HG02943 (cell line): ENCODE data around the gene COQ8B.
"Not testable (repeated sequence)": the region's sequence is repeated elsewhere in the genome, so short reads cannot be mapped to it uniquely, and the experiment has no call there.

Experiments used
- ATAC-seq: cut with Tn5 transposase; IDR thresholded peaks from one replicate; pipeline ENCODE4 v1.9.1; 2021; ENCODE audit warnings: mild to moderate bottlenecking, low read depth, moderate library complexity; ENCODE audit not compliant: unreplicated experiment

COQ8B gene

DNA sequence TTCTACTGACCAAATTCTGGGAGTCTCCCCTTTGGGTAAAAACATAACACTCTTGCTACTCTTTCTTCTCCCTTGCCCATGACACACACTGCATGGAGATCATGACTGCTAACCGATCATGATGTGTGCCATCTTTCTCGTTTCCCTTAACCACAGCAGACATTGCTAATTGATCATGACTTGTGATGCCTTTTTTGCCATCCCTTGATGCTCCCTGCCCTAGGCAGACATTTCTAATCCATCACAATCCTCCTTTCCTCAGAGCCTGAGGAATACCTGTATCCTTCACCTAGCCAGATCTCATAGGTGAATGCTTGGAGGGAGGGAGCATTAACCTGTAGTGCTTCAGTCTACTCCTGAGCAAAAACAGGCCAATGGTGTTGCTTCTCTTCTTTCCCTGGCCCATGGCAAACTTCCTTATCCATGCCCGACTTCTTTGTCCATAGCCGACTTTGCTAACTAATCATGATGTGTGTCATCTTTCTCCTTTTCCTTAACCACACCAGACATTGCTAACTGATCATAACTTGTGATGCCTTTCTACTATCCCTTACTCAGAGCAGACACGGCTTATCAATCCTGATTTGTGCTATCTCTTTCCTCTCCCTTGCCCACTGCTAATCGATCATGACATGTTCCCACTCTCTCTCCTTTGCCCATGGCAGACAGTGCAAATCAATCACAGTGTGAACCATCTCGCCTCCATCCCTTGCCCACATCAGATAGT is 44.0 kb downstream of the COQ8B start:
- ATAC-seq = no peak

DNA sequence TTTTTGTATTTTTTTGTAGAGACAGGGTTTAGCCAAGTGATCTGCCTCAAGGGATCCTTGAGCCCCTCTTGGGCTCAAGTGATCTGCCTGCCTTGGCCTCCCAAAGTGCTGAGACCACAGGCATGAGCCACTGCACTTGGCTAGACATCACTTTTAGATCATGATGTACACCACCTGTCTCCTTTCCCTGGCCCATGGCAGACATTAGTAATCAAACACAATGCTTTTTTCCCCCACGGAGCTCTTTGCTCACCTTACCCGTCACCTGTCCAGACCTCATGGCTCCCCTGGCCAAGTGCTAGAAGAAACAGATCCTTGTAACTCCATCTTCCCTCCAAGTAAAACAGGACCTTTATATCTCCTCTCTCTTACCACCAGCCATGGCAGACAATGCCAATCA is 44.6 kb downstream of the COQ8B start:
- ATAC-seq = no peak

DNA sequence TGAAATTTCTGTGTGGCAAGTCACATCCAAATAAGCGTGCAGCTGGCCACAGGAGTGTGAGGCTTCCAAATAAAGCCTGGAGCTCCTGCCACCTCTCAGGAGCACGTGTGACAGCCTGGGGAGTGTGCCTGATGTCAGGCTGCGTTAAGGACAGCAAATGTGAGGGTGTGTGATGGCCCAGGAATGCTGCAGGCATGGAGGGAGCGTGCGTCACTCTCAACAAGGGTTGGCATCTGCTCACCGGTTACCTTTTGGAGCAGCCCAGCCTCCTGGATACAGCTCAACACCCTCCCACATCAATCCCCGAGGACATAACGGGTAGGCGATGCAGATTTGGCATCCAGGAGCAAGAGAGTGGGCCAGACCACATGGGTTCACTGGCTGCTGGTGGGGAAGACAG is 45.3 kb downstream of the COQ8B start:
- no peak for ATAC-seq

DNA sequence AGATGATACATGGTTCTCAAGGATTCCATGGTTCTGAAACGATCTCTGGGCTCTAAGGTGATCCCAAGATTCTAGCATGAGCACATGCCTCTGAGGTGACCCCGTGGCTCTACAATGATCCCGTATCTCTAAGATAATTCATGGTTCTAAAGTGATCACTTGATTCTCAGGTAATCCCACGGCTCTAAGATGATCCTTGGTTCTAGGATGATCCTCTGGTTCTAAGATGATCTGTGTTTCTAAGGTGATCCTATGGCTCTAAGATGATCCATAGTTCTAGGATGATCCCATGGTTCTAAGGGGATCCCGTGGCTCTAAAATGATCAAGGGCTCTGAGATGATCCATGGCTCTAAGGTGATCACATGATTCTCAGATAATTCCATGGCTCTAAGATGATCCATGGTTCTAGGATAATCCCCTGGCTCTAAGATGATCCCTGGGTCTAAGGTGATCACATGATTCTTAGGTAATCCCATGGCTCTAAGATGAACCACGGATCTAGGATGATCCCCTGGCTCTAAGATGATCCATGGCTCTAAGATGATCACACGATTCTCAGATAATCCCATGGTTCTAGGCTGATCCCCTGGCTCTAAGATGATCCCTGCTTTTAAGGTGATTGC is 47.6 kb downstream of the COQ8B start:
- no peak for ATAC-seq

DNA sequence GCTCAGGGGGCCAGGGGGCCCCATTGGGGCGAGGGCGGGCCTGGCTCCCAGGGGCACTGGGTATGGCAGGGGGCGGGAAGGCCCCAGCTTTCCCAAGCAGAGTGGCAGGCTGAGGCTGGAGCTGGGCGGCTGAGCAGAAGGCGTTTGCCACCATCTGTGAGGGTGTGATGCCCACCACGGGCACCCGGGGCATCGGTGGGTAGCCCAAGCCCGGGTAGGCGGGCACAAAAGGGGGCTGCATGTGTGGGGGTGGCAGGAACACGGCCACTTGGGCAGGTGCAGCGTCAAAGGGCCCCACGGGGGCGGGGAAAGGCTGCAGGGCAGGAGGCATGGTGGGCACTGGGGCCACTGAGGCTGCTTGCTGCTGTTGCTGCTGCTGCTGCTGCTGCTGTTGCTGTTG is 49.1 kb downstream of the COQ8B start:
- ATAC-seq = no peak

DNA sequence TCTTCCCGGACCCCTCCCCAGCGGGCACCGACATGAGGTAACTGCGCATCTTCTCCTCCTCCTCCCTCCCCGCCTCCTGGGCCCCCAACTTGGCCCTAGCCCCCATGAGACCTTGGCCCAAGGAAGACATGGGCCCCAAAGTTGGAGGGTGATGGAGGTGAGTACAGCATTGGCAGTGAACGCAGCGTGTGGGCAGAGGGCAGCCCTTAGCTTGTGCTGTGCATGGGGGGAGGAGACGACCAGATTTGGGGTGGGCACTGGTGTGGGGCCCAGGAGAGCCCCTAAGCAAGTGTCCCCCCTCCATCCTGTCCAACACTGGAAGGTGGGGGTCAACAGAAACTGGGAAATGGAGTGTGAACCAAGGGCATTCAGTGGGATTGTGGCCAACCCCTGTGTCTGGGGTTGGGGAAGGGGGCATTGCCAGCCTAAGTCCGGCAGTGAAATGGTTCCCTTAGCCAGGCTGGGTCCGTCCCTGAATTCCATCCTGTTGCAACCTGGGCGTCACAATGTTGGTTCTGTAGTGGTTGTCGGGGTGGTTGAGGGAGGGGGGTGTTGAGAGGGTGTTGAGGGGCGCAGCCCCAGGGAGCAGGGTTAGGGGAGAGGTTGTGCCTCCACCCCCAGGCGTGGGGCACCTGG is 49.8 kb downstream of the COQ8B start:
- ATAC-seq = no peak

DNA sequence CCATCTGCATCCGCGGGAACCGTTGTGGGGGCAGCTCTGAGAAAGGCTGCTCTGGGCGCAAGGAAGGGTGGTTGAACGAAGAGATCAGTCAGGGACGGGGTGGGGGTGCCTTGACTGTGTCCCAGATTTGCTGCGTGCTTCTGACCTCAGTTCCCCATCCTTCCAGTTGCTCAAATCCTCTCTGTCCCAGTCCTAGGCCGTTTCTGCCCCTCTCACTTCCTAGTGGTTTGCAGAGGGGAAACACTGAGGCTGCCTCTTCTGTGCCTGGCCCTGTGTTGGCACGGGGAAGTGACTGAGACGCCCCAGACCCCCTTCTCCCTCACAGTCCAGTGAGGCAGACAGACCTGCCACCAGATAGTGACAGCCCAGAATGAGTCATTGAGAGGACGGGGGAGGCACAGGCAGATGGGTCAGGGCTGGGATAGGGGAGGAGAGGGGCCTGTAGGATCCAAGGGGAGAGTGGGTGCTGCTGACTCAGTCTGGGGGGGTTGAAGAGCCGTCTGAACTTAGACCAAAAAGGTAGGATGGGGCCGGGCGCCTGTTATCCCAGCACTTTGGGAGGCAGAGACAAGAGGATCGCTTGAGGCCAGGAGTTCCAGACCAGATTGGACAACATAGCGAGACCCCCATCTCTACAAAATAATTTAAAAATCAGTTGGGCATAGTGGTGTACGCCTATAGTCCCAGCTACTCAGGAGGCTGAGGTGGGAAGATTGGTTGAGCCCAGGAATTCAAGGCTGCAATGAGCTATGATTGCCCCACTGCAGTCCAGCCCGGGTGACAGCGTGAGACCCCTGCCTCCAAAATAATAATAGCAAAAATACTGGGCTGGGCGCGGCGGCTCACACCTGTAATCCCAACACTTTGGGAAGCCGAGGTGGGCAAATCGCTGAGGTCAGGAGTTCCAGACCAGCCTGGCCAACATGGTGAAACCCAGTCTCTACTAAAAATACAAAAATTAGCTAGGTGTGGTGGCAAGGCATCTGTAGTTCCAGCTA is 52.7 kb downstream of the COQ8B start:
- no peak for ATAC-seq

DNA sequence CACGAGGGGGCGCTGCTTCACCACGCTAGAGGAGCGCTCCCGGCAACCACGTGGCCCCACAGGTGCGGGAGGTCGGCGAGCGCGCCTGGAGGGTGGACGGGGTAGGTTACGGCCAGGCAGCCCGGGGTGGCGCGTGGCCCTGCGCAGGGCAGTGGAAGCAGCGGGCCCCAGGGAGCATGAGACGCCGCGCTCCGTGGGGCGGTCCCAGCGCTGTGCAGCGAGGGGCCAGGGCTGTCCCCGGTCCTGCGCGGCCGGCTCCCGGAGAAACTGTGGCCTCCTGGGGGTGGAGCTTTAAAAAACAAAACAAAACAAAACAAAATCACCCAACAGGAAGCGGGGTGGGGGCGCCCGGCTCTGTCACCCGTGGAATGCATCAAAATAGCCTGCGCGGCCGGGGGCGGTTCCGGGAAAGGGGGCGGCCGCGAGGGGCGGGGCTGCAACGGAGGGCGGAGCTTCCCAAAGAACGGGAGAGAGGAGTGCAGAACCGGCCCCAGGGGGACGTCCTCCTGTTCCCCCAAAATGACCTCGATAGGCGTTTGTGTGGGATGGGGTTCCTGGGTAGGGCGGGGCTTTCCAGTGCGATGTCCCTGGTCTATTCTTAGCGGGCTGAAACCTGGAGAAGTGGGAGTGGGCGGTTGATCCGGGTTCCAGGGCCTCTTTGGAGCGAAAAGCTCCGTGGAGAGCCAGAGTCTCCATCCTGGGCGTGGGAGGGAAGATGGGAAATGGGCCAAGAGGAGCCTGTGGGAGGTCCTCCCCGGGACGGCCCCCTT is 53.6 kb downstream of the COQ8B start:
- ATAC-seq = peak; percentile 77

DNA sequence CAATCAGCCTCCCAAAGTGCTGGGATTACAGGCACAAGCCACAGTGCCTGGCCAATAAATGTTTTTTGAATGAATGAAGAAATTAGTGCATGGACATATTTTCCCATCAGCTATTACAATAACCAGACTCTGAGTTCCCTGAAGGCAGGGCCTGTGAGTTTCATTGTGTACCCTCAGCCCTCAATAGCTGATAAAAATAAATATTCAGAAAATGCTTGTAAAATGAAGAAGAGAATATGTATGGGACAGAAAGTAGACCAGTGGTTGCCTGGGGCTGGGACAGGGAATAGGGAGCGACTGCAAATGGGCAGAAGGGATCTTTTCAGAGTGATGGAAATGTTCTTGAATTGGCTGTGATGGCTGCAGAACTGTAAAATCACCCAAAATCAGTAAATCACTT is 55.1 kb downstream of the COQ8B start:
- ATAC-seq = no peak

DNA sequence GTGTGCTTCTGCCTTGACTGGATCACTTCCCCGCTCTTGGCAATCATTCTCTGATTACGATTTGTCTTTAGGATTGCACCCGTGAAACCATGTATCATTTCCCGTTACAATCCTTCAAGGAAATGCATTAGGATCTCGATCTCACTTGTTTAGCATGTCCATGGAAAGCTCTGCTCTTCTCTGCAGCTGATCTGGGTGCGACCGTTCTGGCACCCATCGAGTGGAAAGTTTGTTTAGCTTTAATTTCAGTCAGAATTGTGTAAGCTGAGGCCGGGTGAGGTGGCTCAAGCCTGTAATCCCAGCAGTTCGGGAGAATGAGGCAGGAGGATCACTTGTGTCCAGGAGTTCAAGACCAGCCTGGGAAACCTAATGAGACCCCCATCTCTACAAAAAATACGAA is 57.1 kb downstream of the COQ8B start:
- no peak for ATAC-seq

DNA sequence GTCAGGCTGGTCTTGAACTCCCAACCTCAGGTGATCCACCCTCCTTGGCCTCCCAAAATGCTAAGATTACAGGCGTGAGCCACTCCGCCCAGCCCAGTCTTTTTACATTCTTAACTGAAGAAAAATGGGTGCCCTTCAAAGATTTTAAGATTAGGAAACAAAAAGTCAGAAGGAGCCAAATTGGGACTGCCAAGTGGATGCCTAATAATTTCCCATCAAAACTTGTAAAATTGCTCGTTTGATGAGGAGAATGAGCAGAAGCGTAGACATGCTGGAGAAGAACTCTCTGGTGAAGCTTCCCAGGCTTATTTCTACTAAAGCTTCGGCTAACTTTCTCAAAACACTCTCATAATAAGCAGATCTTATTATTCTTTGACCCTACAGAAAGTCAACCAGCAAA is 57.6 kb downstream of the COQ8B start:
- ATAC-seq = no peak

DNA sequence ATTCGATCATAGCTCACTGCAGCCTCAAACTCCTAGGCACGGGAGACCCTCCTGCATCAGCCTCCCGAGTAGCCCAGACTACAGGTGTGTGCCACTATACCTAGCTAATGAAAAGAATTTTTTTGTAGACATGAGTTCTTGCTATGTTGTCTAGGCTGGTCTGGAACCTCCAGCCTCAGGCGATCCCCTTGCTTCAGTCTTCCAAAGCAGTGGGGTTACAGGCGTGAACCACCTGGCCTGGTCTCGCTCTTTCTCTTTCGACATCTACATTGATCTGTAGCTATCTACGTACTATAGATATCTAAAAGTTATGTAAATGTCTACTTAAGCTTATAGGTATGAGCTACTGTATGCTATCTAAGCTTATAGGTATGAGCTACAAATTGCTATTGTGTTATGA is 58.7 kb downstream of the COQ8B start:
- no peak for ATAC-seq

DNA sequence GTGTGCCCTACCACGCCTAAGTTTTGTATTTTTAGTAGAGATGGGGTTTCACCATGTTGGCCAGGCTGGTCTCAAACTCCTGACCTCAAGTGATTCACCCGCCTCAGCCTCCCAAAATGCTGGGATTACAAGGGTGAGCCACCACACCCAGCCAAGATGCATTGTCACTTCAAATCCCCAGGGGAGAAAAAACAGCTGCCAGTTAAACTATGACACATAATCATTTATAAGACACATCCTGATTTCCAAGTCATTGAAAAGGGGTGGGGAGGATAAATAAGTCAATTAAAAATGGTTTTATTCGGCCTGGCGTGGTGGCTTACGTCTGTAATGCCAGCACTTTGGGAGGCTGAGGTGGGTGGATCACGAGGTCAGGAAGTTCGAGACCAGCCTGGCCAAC is 61.0 kb downstream of the COQ8B start:
- not testable (repeated sequence) for ATAC-seq

DNA sequence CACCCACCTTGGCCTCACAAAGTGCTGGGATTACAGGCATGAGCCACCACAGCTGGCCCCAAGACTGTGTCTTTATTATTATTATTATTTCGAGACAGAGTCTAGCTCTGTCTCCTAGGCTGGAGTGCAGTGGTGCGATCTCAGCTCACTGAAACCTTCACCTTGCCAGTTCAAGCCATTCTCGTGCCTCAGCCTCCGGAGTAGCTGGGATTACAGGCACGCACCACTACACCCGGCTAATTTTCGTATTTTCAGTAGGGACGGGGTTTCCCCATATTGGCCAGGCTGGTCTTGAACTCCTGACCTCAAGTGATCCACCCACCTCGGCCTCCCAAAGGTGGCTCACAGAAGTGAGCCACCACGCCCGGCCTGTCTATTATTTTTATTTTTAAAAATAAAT is 64.4 kb downstream of the COQ8B start:
- not testable (repeated sequence) for ATAC-seq

DNA sequence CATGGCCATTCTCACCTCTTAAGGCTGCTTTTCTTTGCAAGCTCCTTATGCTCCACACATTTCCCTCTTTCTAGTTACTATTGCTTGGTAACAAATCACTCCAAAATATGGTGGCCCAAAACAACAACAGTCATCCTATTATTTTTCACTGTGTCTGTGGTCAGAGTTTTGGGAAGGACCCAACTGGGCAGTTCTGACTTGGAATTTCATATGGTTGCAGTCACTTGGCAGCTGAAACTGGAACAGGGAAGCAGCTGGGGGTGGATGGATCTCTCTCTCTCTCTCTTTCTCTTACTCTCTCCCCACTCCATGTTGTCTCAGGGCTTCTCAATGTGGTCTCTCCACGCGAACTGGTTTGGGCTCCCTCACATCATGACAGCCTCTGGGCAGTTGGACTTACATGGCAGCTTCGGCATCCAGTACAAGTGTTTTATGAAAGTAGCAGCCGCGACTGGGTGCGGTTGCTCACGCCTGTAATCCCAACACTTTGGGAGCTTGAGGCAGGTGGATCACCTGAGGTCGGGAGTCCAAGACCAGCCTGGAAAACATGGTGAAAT is 65.9 kb downstream of the COQ8B start:
- no peak for ATAC-seq

DNA sequence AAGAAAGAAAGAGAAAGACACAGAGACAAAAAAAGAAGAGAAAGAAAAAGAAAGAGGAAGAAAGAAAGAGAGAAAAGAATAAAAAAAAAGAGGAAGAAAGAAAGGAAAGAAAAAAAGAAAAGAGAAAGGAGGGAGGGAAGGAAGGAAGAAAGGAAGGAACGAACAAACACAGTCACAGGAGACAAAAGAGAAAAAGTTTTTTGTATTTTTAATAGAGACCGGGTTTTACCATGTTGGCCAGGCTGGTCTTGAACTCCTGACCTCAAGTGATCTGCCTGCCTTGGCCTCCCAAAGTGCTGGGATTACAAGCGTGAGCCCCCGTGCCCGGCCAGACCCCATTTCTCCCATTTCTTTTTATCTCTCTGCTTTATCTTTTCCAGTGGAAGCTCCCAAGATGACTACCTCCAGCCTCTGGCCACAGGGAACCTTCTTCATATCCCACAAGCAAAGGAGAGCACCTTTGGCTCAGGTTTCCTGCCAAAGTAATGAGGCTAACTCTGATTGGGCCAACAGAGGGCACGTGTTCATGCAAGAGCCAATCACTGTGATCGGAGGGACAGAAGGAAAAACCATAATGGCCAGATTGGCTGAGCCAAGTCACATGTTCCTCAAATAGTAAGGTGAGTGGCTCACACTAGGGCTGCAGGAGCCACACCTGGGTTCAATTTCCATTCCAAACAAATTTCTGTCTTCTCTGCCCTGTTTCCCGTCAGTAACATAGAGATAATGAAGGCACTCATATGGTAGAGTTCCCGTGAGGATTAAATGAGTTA is 66.6 kb downstream of the COQ8B start:
- not testable (repeated sequence) for ATAC-seq

DNA sequence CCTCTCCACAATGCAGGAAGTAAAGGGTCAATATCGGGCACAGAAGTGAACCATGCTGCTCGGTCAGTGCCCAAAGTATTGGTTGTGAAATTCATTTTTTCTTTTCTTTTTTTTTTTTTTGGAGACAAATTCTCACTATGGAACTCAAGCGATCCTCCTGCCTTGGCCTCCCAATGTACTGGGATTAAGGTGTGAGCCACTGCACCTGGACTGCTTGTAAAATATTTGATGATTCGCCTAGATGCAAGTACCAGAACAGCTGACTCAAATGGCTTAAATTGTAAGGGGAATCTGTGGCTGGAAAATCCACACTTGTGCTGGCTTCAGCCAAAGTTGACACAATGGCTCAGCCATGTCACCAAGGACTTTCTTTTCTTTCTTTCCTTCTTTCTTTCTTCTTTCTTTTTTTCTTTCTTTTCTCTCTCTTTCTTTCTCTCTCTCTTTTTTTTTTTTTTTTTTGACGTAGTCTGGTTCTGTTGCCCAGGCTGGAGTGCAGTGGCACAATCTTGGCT is 69.9 kb downstream of the COQ8B start:
- no peak for ATAC-seq

DNA sequence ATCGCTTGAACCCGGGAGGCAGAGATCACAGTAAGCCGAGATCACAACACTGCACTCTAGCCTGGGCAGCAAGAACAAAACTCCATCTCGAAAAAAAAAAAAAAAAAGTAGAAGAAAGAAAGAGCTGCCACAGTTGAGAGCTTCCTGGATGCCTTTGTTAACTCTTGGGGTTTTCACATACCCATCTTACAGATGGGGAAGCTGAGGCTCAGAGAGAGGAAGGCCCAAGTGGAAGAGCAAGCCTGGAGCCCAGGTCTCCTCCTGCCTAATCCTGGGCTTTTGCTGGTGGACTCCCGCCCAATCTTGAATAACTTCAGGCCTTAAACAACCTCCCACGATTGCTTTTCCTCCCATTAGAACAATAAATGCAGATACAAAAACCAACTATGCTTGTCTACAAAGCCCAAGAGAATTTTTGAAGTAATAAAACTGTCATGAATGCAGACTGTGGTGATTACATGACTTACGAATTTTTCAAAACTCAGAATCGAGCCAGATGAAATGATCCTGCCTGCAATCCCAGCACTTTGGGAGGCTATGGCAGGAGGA is 73.9 kb downstream of the COQ8B start:
- ATAC-seq = no peak
